ENCODE measurements around the gene ZCCHC24.

DNA sequence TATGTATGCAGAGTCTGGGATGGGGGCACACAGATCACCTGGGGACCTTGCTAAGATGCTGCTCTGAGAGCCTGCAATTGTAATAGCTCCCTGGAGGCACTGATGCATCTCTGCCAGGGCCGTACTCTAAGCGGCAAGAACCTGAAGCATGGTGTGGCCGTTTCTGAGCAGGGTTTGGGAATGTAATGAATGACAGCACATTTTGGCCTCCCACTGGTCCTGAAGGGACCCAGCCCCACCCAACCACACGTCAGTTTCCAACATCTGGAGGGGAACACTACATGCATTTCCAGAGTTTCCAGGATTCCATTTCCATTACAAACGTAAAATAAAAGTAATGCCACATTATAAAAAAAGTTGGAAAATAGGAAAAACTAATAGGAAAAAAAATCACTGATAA lies 14.0 kb downstream of the ZCCHC24 start:
- TF ChIP-seq, protein P1, sequence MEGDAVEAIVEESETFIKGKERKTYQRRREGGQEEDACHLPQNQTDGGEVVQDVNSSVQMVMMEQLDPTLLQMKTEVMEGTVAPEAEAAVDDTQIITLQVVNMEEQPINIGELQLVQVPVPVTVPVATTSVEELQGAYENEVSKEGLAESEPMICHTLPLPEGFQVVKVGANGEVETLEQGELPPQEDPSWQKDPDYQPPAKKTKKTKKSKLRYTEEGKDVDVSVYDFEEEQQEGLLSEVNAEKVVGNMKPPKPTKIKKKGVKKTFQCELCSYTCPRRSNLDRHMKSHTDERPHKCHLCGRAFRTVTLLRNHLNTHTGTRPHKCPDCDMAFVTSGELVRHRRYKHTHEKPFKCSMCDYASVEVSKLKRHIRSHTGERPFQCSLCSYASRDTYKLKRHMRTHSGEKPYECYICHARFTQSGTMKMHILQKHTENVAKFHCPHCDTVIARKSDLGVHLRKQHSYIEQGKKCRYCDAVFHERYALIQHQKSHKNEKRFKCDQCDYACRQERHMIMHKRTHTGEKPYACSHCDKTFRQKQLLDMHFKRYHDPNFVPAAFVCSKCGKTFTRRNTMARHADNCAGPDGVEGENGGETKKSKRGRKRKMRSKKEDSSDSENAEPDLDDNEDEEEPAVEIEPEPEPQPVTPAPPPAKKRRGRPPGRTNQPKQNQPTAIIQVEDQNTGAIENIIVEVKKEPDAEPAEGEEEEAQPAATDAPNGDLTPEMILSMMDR (conservative IDR thresholded peaks at IDR 0.05), result no peak
- no peak for TF ChIP-seq EZH2 (IDR thresholded peaks at IDR 0.05; ENCODE audit: low read depth)

All from PC-9 (cell line).